Dedifferentiated amniotic fluid mesenchymal stem cell (primary cell): ENCODE results near the gene GLRA1.

Source experiments
- DNase-seq: peaks from one replicate; pipeline ENCODE4 v3.0.0-alpha.2; 2016; ENCODE audit errors: extremely low spot score

Gene GLRA1

GRCh38 chr5:151773951-151774350, 150.7 kb downstream of the GLRA1 start:
- DNase-seq, result no peak

GRCh38 chr5:151772846-151773561, 151.6 kb downstream of the GLRA1 start:
- no peak for DNase-seq
